BLaER1 treated with 17β-estradiol and CSF1 and Interleukin-3, amounts not matched to agents 10 nM and 100 nM (cell line): ENCODE results near the gene TMEM50A.
"Not testable (repeated sequence)": the region's sequence is repeated elsewhere in the genome, so short reads cannot be mapped to it uniquely, and the experiment has no call there.

Experiments
- H3K27ac ChIP-seq, 11 experiments: shearing (Covaris generic); formaldehyde crosslinking; 2 replicates each; pipeline ENCODE4 v1.8.1; 2022
- H3K27me3 ChIP-seq, 11 experiments: shearing (Covaris generic); formaldehyde crosslinking; 2 replicates each; pipeline ENCODE4 v1.8.1; 2022
- H3K36me3 ChIP-seq, 11 experiments: shearing (Covaris generic); formaldehyde crosslinking; 2 replicates each; pipeline ENCODE4 v1.8.1; 2022
- H3K4me1 ChIP-seq, 10 experiments: shearing (Covaris generic); formaldehyde crosslinking; 2 replicates each; pipeline ENCODE4 v1.8.1; 2022
- H3K4me2 ChIP-seq, 11 experiments: shearing (Covaris generic); formaldehyde crosslinking; 2 replicates each; pipeline ENCODE4 v1.8.1; 2022
- H3K4me3 ChIP-seq, 10 experiments: shearing (Covaris generic); formaldehyde crosslinking; 2 replicates each; pipeline ENCODE4 v1.8.1; 2022
- H3K9ac ChIP-seq, 11 experiments: shearing (Covaris generic); formaldehyde crosslinking; 2 replicates each; pipeline ENCODE4 v1.8.1; 2022
- H3K9me3 ChIP-seq, 11 experiments: shearing (Covaris generic); formaldehyde crosslinking; replicated peaks in 1 of 11; 2 replicates each; pipeline ENCODE4 v1.8.1; 2022
- H4K20me1 ChIP-seq, 11 experiments: shearing (Covaris generic); formaldehyde crosslinking; 2 replicates each; pipeline ENCODE4 v1.8.1; 2022
- Cebpa-rat ChIP-seq, 11 experiments: shearing (Covaris generic); IDR thresholded peaks; 2 replicates each; pipeline ENCODE4 v1.8.1; 2022

TMEM50A gene

DNA sequence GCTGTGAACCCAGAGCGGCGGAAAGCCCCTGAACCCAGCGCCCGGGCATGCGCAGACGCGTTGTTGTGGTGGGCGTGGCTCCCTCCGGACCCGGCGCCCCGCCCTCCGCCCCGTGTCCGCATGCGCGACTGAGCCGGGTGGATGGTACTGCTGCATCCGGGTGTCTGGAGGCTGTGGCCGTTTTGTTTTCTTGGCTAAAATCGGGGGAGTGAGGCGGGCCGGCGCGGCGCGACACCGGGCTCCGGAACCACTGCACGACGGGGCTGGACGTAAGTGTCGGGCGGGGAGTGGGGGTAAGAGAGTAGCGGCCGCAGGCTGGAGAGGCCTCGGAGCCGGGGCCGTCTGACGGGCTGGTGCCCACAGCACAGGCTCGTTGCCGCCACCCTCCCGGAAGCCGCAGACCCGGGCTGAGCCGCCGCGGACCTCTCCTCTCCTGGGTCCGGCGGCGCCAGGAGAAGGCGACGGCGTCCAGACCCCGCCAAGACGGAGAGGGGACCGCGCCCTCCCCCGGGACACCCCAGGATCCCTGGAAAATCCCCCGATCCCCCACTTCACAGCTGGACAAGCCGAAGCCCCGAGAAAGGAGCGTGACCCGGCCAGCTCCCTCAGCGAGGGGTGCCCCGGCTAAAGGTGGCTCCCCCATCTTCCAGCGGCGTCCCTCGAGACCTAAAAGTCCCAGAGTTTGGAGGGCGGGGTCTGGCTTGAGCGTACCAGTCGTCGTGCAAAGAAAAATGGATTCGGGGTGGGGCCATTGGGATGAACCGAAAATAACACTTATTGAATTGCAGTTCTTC is at the start of gene TMEM50A:
TMEM50A (plus strand) TSS at position 147 of the 794 bp plus-strand sequence. CDS start 2,153 bp downstream, outside the sequence.
- Histone ChIP-seq H3K9me3 (no peaks in the 10 kb centered on the region), H3K36me3 (peaks cover 8 to 31% (median 19%) of the 10 kb centered on the region in 11 experiments; a peak in 21 of 22 replicates), H3K27ac (peak within 1 kb of the TSS; percentile 83 to 99 (median 91)), H3K4me3 (peak within 1 kb of the TSS; percentile 81 to 100 (median 96)), H3K4me1 (peaks cover 11 to 28% (median 22%) of the 10 kb centered on the region in 10 experiments), H4K20me1 (peaks cover 39 to 52% (median 48%) of the 10 kb centered on the region in 11 experiments; a peak in 21 of 22 replicates), H3K4me2 (peak within 1 kb of the TSS; percentile 77 to 98 (median 88)), H3K9ac (peak within 1 kb of the TSS; percentile 86 to 99 (median 94)), H3K27me3 (no peaks in the 10 kb centered on the region)
- TF ChIP-seq Cebpa-rat (IDR thresholded peaks at IDR 0.05): no peak

DNA sequence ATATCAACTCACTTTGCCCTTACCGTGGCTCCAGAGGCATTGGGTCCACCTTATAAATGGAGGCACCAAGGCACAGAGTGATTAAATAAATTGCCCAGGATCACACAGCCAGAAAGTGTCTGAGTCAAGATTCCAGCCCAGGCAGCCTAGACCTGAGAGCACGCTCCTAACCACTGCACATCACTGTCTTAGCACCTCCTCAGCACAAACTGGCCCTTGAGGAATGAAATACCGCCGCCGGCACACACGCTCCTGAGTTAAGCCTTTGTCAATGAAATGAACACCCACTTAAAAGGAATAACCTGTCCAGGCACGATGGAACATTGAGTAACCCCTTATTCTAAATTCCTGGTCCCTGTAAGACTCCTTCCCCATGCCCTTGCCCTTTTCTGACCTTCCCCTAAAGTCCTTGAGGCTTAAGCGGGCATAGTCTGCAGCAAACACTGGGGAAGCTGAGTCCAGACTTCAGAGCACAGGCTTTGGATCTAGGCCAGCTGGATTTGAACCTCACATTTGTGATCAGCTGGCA is 49.5 kb upstream of the TMEM50A start:
- H3K27me3 ChIP-seq: not testable (repeated sequence)

DNA sequence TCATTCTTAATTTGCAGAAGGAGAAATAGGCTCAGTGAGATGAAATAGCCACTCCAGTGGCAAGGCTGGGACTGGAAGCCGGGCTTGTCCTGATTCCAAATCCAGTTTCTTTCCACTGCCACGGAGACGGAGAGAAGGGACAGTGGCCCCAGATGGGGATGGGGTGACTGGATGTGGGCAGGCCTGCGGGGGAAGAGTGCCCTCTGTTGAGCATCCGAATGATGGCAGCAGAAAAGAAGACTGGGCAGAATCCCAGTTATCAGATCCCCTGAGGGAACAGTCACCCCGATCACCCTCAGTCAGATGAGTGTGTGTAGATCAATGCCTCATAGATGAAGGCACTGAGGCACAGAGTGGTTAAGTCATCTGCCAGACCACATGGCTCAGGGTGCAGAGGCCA is 48.1 kb upstream of the TMEM50A start:
- not testable (repeated sequence) for H3K27me3 ChIP-seq, H3K36me3 ChIP-seq, H4K20me1 ChIP-seq, H3K27ac ChIP-seq, H3K4me1 ChIP-seq, H3K4me2 ChIP-seq, H3K4me3 ChIP-seq, H3K9me3 ChIP-seq, H3K9ac ChIP-seq

More for the DNA sequence above, 49.5 kb upstream of the TMEM50A start:
- not testable (repeated sequence) for H3K27ac ChIP-seq, H3K4me2 ChIP-seq, H3K9ac ChIP-seq, H3K36me3 ChIP-seq, H3K4me3 ChIP-seq, H3K4me1 ChIP-seq, H4K20me1 ChIP-seq, H3K9me3 ChIP-seq

DNA sequence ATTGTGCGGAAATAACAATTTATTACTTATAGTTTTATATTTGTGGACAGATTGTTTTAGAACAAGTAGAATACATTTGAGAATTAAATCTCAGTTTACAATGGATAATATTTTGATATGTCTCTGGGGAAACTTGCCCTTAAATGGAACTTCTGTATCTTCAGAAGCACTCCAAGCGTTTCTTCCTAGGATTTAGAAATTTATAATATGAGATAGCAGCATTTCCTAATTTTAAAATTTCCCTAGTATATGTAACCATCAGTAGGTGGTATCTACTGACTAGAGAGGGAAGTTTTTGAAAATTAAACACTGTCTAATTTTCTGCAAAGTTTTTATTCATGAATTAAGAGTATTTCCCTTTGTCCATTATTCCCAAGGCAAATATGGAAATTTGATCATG is 44.7 kb upstream of the TMEM50A start:
- not testable (repeated sequence) for H3K4me3 ChIP-seq, H3K9me3 ChIP-seq, H3K27ac ChIP-seq, H4K20me1 ChIP-seq, H3K9ac ChIP-seq, H3K27me3 ChIP-seq, H3K4me1 ChIP-seq, H3K36me3 ChIP-seq, H3K4me2 ChIP-seq

DNA sequence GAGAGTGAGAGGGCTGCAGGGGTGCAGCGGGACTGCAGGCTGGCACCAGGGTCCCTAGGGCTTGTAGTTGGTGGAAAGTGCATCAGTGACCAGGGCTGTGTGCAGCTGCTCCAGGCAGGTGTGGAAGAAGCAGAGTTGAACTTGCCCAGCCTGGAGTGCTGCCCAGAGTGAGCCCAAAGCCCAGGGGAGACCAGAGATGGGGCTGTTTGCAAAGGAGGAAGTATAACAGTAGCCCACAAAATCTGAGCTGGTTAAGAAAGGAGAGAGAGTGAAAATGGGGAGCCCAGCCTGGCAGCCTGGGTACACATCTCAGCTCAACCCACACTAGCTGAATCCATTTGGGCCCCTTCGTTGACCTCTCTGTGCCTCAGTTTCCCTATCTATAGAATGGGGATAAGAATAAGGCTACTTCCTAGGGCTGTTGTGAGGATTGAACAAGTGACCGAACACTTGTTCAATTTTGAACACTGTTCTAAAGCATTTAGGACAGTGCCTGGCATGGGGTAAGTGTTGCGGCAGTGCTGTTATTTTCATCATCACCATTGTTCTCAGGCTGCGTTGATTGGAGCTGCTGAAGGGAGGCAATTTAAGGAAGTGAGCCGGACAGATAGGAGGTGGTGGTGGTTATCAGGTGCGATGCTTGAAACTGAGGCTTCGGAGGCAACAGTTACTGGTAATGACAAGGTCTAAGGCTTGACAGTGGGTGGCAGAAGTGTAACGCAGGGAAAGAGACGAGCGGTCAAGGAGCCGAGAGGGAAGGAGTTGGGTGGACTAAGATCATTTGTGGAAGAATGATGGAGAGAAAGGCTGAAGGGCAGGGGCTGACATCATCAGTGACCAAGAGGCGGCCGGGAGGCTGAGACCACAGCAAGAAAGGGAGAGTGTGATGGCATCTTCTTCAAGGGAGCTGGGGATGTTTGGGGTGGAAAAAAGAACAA is 43.0 kb upstream of the TMEM50A start:
- not testable (repeated sequence) for H3K4me3 ChIP-seq, H3K9me3 ChIP-seq, H3K4me1 ChIP-seq, H3K27ac ChIP-seq, H3K4me2 ChIP-seq, H3K9ac ChIP-seq, H4K20me1 ChIP-seq, H3K27me3 ChIP-seq, H3K36me3 ChIP-seq

DNA sequence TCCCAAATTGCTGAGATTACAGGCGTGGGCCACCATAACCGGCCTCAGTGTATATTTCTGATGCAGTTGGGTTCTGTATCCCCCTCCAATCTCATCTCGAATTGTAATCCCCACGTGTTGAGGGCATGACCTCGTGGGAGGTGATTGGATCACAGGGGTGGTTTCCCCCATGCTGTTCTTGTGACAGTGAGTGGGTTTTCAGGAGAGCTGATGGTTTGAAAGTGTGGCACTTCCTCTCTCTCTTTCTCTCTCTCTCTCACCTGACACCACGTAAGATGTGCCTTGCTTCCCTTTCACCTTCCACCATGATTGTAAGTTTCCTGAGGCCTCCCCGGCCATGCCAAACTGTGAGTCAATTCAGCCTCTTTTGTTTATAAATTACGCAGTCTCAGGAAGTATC is 41.6 kb upstream of the TMEM50A start:
- H3K27me3 ChIP-seq, H3K36me3 ChIP-seq, H3K4me3 ChIP-seq, H3K9me3 ChIP-seq, H3K9ac ChIP-seq, H3K4me2 ChIP-seq, H3K4me1 ChIP-seq, H4K20me1 ChIP-seq, H3K27ac ChIP-seq: not testable (repeated sequence)

DNA sequence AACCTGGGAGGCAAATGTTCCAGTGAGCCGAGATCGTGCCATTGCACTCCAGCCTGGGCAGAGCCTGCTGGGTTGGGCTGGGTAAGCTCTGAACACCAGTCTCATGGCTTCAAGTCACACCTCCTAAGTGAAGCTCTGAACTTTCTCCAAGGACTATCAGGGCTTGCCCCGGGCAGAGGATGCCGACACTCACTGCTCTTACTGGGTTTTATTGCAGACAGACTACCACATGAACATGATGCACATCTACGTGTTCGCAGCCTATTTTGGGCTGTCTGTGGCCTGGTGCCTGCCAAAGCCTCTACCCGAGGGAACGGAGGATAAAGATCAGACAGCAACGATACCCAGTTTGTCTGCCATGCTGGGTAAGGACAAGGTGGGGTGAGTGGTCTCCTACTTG is 37.4 kb upstream of the TMEM50A start:
- H3K36me3 ChIP-seq, H4K20me1 ChIP-seq, H3K27me3 ChIP-seq, H3K9ac ChIP-seq, H3K27ac ChIP-seq, H3K9me3 ChIP-seq, H3K4me1 ChIP-seq, H3K4me3 ChIP-seq, H3K4me2 ChIP-seq: not testable (repeated sequence)

DNA sequence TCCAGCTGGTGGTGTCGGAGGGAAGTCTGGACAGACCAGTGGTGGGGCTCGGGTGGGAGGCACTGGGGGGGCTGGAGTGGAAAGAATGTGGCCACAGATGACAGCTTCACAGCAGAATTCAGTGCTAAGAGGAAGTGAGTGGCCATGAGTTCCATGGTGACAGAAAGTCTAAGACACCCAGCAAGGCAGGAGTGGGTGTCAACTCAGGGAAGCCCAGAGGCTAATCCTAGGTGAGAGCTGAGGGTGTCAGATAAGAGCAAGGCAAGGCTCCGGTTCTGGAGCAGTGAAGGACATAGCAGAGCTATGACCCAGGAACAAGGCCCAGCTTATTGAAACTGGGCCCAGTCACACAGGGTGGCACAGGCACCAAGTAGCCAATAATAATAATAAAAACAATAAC is 35.8 kb upstream of the TMEM50A start:
- not testable (repeated sequence) for H3K9me3 ChIP-seq, H3K4me3 ChIP-seq, H4K20me1 ChIP-seq, H3K36me3 ChIP-seq, H3K4me2 ChIP-seq, H3K9ac ChIP-seq, H3K27ac ChIP-seq, H3K4me1 ChIP-seq, H3K27me3 ChIP-seq

DNA sequence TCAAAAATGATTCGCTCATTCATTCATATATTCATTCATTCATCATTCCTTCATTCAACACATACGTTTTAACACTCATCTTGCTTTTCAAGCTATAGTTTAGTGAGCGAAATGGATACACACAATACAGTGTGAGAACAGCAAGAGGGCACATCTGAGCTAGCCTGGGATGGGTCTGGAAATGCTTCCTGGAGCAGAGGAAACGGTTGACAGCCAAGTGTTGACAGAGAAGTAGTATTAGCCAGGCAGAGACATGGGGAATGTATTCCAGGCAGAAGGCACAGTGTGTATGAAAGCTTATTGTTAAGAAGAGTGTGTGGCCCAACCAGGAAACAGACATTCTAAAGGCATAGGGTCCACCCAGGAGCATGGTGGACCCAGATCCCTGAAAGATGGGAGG is 33.2 kb upstream of the TMEM50A start:
- not testable (repeated sequence) for H3K9ac ChIP-seq, H3K36me3 ChIP-seq, H3K27ac ChIP-seq

DNA sequence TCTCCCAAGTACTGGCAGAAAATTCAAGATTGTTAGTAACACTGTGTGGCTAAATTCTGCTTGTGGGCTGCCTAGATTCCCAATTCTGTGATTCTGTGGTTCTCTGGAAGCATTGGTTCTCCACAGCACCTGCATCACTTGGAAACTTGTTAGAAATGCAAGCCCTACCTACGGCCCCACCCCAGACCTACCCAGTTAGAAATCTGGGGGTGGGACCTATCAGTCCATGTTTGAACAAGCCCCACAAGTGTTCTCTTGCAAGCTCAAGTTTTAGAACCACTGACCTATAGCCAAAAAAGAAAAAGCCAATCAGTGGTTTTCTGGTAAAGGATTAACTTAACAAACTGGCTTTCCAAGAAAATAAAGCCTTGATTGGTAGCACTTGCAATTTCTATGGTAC is 30.0 kb upstream of the TMEM50A start:
- not testable (repeated sequence) for H3K4me3 ChIP-seq, H3K9ac ChIP-seq, H4K20me1 ChIP-seq, H3K9me3 ChIP-seq, H3K27me3 ChIP-seq, H3K4me2 ChIP-seq, H3K27ac ChIP-seq, H3K4me1 ChIP-seq, H3K36me3 ChIP-seq

More for the DNA sequence above, 33.2 kb upstream of the TMEM50A start:
- H3K4me2 ChIP-seq, H3K4me1 ChIP-seq, H3K9me3 ChIP-seq, H4K20me1 ChIP-seq, H3K27me3 ChIP-seq, H3K4me3 ChIP-seq: not testable (repeated sequence)

DNA sequence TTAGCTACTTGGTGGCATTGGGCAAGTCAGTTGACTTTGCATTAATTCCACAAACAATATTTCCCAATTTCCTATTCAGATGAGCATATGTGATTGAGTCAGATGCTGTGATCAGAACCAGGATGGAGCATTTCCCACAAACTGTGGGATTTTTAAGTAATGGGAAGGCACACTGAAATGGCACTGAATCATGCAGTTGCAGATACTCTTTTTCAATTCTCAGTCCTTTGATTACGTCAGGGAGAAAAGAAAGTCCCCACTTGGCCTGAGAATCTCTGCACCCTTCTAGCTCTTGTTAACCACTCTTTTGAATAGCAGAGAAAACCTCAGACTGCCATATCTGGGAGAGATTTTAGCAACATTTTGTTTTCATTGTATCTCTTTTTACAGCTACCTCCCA is 29.0 kb upstream of the TMEM50A start:
- not testable (repeated sequence) for H4K20me1 ChIP-seq, H3K4me2 ChIP-seq, H3K4me1 ChIP-seq, H3K9me3 ChIP-seq, H3K9ac ChIP-seq, H3K27me3 ChIP-seq, H3K36me3 ChIP-seq, H3K4me3 ChIP-seq, H3K27ac ChIP-seq

DNA sequence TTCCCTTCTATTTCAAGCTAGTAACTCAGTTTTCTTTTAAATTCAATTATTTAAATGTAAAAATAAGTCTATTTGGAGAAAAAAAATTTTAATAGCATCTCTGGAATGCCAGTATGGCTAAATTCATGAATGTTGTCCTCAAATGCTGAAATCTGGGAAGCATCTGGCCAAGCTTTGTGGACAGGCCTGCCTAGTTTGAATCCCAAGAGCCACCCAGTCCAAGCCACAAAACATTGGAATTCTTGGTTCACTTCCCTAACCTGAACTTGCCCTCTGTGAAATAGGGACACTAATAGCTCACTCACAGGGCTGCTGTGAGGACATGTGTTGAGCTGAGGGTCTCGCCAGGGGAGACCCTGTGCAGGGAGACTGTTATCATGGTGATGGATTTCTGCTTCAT is 28.6 kb upstream of the TMEM50A start:
- not testable (repeated sequence) for H3K4me3 ChIP-seq, H3K4me1 ChIP-seq, H3K9ac ChIP-seq, H3K27ac ChIP-seq, H3K4me2 ChIP-seq, H4K20me1 ChIP-seq, H3K36me3 ChIP-seq, H3K9me3 ChIP-seq, H3K27me3 ChIP-seq

DNA sequence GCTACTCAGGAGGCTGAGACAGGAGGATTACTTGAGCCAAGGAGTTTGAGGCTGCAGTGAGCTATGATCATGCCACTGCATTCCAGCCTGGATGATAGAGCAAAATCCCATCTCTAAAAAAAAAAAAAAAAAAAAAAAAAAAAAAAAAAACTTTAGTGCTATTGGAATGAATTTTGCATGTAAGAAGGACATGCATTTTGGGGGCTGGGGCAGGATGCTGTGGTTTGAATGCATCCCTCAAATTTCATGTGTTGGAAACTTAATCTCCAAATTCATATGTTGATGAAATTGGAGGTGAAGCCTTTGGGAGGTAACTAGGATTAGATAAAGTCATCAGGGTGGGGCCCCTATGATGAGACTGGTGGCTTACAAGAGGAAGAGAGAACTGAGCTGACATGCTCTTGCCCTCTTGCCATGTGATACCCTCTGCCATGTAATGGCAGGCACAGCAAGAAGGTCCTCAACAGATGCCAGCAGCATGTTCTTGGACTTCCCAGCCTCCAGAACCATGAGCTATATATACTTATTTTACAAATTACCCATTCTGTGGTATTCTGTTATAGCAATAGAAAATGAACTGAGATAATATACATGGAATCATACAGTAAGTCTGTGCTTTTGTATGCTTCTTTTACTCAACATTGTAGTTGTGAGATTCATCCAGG is 25.2 kb upstream of the TMEM50A start:
- H3K4me3 ChIP-seq: not testable (repeated sequence)

More for the DNA sequence above, 25.2 kb upstream of the TMEM50A start:
- H3K4me2 ChIP-seq, H4K20me1 ChIP-seq, H3K27me3 ChIP-seq, H3K9ac ChIP-seq, H3K27ac ChIP-seq, H3K9me3 ChIP-seq, H3K4me1 ChIP-seq, H3K36me3 ChIP-seq: not testable (repeated sequence)
